C1 segment of cervical spinal cord (tissue), 14 donors: ENCODE measurements around the gene CHCHD1.
"Not testable (repeated sequence)": the region's sequence is repeated elsewhere in the genome, so short reads cannot be mapped to it uniquely, and the experiment has no call there.

Experiments used
- DNase-seq, 14 donors: peaks; one replicate each; lab custom pipeline; 2025; lab: John Stamatoyannopoulos, UW

CHCHD1 gene

GRCh38 chr10:73781879-73782748 lies at the start of gene CHCHD1:
Gene CHCHD1, plus strand, starts transcription at chr10:73782048. Its CDS starts 28 bp downstream, at chr10:73782076.
- peak; percentile 53 to 91 (median 83) for DNase-seq

DNA sequence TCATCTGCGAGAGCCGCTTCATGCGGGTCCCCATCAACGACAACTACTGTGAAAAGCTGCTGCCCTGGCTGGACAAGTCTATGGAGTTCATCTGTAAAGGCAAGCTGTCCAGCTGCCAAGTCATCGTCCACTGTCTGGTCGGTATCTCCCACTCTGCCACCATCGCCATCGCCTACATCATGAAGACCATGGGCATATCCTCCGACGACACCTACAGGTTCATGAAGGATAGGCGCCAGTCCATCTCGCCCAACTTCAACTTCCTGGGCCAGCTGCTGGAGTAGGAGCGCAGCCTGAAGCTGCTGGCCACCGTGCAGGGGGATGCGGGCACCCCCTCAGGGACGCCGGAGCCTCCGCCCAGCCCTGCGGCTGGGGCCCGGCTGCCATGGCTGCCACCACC lies 49.4 kb upstream of the CHCHD1 start:
- no peak for DNase-seq

DNA sequence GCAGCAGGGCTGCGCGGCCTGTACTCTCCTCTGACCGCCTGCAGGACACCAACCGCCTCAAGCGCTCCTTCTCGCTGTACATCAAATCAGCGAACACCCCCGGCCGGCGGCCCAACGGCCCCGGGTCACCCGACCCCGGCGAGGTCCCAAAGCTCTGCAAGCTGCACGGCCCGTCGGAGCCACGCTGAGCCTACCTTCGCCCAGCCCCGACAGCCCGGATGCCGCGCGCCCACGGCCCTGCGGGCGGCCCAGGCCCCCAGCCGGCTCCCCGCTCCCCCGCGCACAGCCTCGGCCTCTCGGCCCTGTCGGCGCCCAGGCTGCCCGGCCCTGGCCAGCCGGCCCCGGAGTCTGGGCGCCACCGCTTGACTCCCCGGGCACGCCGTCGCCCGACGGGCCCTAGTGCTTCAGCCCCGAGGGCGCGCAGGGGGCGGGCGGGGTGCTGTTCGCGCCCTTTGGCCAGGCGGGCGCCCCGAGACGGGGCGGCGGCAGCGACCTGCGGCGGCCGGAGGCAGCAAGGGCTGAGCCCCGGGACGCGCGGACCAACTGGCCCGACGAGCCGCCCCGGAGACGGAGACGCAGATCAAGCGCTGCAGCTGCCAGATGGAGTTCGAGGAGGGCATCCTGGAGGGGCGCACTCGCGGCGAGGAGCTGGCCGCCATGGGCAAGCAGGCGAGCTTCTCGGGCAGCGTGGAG lies 48.8 kb upstream of the CHCHD1 start:
- no peak for DNase-seq

DNA sequence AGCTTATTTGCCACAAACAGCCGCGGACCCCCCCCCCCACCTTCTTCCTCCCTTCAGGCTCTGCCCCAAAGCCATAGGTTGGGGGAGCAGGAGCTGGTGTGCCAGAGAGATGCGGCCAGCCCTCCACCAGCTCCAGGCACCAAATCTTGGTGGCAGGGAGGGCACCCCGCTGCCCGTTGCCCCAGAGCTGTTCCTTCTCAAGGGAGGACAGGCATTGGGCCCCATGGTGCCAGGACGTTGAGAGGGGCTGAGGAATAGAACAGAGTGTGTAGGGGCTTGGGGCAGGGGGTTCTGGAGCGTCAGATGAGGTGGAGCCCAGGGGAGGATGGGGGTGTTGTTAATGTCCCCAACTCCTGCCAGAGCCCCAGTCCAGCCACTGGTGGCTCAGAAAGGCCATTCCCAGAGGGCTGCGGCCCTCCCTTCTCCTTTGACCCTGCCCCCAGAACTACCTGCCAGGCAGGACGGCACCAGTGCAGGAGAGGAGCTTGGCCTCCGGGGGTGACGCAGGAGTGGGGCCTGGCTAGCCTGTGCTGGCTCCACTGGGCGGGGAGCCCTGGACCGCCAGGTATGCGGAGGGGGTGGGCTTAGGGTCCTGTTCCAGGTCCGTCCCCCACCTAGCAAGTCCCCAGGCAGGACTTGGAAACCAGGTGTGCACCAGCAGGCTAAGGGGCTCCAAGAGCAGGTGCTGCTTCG lies 47.7 kb upstream of the CHCHD1 start:
- DNase-seq: no peak

- DNase-seq: no peak
Measured at GRCh38 chr10:73734796-73735305, 47.0 kb upstream of the CHCHD1 start.

GRCh38 chr10:73740501-73741254 lies 41.2 kb upstream of the CHCHD1 start:
- DNase-seq: not testable (repeated sequence)

DNA sequence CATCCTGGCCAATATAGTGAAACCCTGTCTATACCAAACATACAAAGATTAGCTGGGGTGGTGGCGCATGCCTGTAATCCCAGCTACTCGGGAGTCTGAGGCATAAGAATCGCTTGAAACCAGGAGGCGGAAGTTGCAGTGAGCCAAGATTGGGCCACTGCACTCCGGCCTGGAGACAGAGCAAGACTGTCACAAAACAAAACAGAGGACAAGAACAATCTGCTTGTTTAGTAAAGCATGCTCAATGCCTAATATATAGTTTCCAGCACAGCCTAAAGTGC lies 39.5 kb upstream of the CHCHD1 start:
- no peak for DNase-seq

GRCh38 chr10:73743327-73743904 lies 38.4 kb upstream of the CHCHD1 start:
- no peak for DNase-seq

DNA sequence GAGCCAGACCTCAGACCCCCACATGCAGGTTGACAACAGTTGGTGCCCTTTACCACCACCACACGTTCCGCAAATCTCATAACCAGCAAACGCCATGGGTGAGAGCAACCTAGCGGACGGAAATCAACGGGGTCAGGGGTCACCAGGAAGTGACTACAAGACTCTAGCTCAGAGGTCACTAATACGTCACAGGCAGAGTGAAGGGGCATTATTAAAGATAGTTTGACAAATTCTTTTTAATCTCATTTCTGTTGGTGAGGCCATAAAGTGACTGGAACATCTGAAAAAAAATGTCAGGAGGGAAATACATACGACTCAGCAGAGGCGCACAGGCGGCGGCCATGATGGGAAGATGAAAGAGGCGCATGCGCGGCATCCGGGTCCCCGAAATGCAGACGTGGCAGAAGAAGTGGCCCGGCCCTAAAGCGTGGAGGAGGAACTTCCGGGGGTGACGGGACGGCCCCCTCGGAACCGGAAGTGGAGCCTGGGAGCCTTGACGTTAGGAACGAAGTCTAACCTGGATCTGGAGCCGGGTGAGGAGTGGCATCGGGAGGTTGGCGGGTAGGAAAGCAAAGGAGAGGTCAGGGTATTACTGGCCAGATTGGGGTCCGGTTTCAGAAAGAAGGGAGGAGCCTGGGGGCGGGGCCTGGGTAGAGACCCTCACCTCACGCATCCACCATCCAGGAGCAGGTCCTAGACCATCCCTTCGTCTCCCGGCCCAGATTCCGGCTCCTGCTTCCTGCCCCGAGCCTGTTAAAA lies 37.8 kb upstream of the CHCHD1 start, which contains the start of gene SEC24C:
Gene SEC24C (plus strand): TSS at position 468 of the 759 bp plus-strand sequence. CDS start 2,461 bp downstream, outside the sequence.
- peak; percentile 51 to 96 (median 91) for DNase-seq

DNA sequence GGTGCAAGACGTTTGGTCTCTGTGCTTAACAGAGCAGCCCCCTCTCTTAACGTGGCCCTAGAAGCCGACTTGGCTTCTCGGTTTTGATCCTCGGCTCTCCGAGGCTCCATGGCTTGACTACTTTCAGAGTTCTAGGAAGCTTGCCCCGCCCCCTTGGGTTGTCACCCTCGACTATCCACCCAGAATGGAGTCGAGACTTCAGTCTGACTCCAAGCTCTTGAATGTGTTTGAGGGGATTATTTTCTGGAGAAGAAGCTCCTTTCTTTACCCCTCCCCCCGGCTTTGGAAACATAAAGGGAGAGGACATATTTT lies 37.2 kb upstream of the CHCHD1 start:
- peak in 1 of 14 donors; percentile 25 for DNase-seq

DNA sequence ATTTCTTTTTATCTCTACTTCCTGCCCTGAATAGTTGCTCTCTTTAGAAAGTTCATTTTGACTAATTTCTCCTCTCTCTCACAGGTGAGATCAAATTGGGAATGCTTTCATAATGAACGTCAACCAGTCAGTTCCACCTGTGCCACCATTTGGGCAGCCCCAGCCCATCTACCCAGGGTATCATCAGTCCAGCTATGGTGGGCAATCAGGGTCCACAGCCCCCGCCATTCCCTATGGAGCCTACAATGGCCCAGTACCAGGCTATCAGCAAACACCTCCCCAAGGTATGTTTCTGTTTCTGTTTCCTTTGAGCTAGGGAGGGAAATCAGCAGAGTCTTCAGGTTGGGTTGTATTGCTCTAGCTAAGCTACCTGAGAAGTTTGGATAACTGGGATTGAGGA lies 35.1 kb upstream of the CHCHD1 start:
- DNase-seq: no peak

DNA sequence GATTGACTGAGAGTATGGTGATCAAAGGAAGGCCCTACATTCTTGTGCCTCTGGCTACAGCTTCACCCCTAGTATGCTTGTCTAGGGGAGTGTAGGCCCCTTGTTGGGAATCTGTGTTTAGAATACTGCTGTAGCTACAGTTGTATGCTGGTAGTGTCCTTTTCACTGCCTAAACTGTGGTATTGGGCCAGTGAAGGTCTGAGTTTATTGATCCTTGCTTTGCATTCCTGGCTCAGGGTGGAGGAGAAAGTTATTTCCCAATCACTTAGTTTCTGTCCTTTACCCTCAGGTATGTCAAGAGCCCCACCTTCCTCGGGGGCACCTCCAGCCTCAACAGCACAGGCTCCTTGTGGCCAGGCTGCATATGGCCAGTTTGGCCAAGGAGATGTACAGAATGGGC lies 31.0 kb upstream of the CHCHD1 start:
- no peak for DNase-seq

- no peak for DNase-seq
Measured at GRCh38 chr10:73756183-73756582, 25.7 kb upstream of the CHCHD1 start.

DNA sequence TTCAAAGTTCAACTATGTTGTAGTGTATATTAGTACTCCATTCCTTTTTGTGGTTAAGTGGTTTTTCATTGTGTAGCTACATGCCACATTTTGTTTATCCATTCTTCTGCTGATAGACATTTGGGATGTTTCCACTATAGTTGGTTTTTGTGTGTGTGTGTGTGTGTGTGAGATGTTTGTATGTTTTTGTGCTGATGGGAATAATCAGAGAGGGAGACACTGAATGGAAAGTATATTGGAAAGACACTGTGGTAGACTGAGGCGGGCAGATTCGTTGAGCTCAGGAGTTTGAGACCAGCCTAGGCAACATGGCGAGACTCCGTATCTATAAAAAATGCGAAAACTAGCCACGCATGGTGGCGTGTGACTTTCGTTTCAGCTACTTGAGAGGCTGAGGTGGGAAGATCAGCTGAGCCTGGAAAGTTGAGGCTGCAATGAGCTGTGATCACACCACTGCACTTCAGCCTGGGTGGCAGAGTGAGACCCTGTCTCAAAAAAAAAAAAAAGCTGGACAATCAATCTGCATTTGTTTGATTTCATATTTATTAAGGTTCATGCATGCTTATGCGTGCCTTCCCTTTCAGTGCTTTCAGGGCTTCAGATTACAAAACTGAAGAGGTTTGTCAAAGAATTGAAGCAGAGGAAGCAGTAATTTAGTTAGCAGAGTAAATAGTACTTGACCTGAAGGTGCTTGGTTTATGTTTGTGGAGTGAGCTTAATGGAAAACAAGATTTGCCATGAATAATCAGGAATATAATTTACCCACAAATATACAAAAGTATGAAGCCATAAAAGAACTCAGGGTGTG lies 22.9 kb upstream of the CHCHD1 start:
- no peak for DNase-seq

DNA sequence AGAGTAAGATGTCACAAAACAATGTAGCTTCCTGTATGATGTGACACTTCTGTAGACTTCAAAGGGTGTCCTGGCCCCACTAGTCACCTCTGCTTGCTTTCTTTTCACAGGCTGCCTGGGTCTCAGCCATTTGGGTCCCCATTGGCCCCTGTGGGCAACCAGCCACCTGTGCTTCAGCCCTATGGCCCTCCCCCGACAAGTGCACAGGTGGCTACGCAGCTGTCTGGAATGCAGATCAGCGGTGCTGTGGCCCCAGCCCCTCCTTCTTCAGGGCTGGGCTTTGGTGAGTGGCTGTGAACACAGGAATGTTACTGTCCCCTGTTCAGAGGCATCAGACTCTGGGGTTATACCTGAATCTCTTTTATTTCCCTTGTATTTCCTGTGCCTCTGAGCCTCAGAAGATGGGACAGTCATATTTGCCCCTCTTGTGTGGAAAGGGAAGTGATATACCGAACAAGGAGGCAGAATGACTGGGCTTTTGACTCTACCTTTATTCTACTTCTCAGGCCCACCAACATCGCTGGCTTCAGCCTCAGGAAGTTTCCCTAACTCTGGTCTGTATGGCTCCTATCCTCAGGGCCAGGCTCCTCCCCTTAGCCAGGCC lies 22.2 kb upstream of the CHCHD1 start:
- DNase-seq: no peak

- DNase-seq: no peak
Measured at GRCh38 chr10:73761781-73762180, 20.1 kb upstream of the CHCHD1 start.

DNA sequence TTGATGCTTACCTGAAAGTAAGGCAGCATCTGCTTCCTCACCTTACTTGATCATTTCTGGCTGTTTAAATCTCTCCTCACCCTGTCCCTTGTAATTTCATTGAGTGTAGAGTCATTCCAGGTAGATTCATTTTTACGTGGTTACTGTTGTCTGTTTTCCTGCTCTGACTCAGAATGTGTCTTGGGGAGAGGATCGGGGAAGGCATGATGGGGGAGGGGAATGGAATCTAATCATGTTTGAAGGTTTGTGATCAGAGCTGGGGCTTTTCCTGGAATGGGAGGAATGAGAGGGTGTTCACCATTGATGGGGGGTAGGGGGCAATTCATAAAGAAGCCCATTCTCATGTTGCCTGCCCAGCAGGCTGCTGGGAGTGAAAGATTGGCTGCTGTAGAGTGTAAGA lies 18.9 kb upstream of the CHCHD1 start:
- DNase-seq: no peak

GRCh38 chr10:73763343-73763742 lies 18.5 kb upstream of the CHCHD1 start:
- no peak for DNase-seq

DNA sequence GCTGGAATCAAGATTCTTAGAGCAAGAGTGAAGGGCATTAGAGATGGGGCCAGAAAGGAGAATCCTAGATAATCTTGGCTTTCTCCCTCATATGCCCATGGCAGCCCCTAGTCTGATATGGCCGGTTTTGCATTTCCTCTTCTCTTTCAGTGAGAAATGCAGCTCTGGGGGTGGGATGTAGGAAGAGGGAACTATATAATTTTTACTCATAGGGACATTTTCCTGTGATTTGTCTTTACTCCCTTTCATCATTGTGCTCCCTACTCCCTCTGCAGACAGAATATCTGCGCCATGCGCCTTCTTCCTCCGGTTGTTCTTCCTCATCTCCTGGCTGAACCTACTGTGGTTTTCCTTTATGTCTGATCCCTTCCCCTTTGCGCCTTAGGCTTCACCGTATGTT lies 16.8 kb upstream of the CHCHD1 start:
- DNase-seq: no peak
